BJ (cell line): ENCODE data around the gene KRTAP5-6. TPM values are rescaled to one million over a fixed set of nuclear protein-coding genes. Genes with fewer than 3 reads are reported as not detected.

Experiments
- CTCF ChIA-PET: fragments of 350-600 bp; formaldehyde crosslinking; extraction: SDS; loops from one replicate; lab custom pipeline; 2021; ENCODE audit warnings: antibody characterized with exemption, inconsistent platforms; lab: Yijun Ruan, JAX
- POLR2A ChIA-PET: fragments of 300-600 bp; sonication (Branson Sonifier 250); formaldehyde crosslinking; extraction: SDS; loops from one replicate; lab custom pipeline; 2021; ENCODE audit warnings: antibody characterized with exemption; lab: Charles Lee
- DNase-seq: peaks from one replicate; pipeline ENCODE4 v3.0.0-alpha.2; 2011; ENCODE audit warnings: low read depth
- H3K27me3 ChIP-seq: 2 replicates; pipeline ENCODE4 v1.6.0; 2011; ENCODE audit warnings: low read length; ENCODE audit not compliant: control insufficient read depth, insufficient read depth
- H3K36me3 ChIP-seq: 2 replicates; pipeline ENCODE4 v1.5.1; 2011; ENCODE audit warnings: low read length; ENCODE audit not compliant: control insufficient read depth, insufficient read depth
- H3K4me3 ChIP-seq: 2 replicates; pipeline ENCODE4 v1.5.1; 2011; ENCODE audit warnings: low read depth, mild to moderate bottlenecking, control low read depth, low read length
- polyA plus RNA-seq: library from polyadenylated mRNA; depleted of rRNA; stranded (reverse); fragments of >200 nt; gene quantifications from 2 replicates; pipeline ENCODE4 v1.2.3, GENCODE V29; 2011
- TF ChIP-seq, protein P1 (sequence below): IDR thresholded peaks from 2 replicates; pipeline ENCODE4 v1.5.1; 2011; ENCODE audit warnings: low read depth, mild to moderate bottlenecking, control low read depth, inconsistent platforms, low read length, moderate library complexity; ENCODE audit not compliant: insufficient read depth

The KRTAP5-6 gene
- polyA plus RNA-seq, 1 experiment, result not detected

DNA sequence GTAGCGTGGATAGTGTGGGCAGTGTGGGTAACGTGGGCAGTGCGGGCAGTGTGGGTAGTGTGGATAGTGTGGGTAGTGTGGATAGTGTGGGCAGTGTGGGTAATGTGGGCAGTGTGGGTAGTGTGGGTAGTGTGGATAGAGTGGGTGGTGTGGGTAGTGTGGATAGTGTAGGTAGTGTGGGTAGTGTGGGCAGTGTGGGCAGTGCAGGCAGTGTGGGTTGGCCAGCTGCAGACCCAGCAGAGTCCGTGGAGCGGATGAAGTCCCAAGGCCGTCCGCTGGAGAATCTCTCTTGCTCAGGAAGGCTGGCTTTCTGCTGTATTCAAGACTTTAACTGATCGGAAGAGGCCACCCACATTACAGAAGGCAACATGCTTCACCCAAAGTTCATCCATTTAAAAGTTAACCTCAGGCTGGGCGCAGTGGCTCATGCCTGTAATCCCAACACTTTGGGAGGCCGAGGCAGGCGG is 26.1 kb upstream of the KRTAP5-6 start:
- TF ChIP-seq, protein P1, sequence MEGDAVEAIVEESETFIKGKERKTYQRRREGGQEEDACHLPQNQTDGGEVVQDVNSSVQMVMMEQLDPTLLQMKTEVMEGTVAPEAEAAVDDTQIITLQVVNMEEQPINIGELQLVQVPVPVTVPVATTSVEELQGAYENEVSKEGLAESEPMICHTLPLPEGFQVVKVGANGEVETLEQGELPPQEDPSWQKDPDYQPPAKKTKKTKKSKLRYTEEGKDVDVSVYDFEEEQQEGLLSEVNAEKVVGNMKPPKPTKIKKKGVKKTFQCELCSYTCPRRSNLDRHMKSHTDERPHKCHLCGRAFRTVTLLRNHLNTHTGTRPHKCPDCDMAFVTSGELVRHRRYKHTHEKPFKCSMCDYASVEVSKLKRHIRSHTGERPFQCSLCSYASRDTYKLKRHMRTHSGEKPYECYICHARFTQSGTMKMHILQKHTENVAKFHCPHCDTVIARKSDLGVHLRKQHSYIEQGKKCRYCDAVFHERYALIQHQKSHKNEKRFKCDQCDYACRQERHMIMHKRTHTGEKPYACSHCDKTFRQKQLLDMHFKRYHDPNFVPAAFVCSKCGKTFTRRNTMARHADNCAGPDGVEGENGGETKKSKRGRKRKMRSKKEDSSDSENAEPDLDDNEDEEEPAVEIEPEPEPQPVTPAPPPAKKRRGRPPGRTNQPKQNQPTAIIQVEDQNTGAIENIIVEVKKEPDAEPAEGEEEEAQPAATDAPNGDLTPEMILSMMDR, result no peak
- no peak for DNase-seq
- no peak overlapping the region for H3K4me3 ChIP-seq
- POLR2A ChIA-PET, result no interaction called here
- H3K27me3 ChIP-seq, result peaks cover 30% of the 10 kb centered on the region
- CTCF ChIA-PET, result interaction anchor here (1.6 kb wide), 1 partner anchor 162 kb away, joined by 4 read pairs; no protein-coding TSS in a partner anchor
- H3K36me3 ChIP-seq, result no peaks in the 10 kb centered on the region

DNA sequence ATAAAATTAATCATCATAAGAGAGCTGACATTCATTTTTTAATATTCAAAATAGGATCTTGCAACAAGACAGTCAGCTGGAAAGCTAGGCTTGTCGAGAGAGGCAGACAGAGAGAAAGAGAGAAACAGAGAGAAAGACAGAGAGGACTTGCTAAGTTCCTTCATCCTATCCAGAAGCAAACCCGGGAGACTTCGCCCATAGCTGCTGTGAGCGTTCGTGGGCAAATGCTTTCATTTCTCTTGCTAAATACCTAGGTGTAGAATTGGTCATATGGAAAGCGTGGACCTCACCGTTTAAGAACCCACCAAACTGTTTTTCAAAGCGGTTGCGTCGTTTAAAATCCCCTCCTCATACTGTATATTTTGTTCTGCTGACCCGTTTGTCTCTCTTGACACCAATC is 25.3 kb upstream of the KRTAP5-6 start:
- H3K27me3 ChIP-seq, result peaks cover 31% of the 10 kb centered on the region
- DNase-seq, result no peak
- CTCF ChIA-PET, result interaction anchor here (1.2 to 1.6 kb wide), 2 partner anchors 22 to 161 kb away, joined by 4 read pairs; no protein-coding TSS in a partner anchor

DNA sequence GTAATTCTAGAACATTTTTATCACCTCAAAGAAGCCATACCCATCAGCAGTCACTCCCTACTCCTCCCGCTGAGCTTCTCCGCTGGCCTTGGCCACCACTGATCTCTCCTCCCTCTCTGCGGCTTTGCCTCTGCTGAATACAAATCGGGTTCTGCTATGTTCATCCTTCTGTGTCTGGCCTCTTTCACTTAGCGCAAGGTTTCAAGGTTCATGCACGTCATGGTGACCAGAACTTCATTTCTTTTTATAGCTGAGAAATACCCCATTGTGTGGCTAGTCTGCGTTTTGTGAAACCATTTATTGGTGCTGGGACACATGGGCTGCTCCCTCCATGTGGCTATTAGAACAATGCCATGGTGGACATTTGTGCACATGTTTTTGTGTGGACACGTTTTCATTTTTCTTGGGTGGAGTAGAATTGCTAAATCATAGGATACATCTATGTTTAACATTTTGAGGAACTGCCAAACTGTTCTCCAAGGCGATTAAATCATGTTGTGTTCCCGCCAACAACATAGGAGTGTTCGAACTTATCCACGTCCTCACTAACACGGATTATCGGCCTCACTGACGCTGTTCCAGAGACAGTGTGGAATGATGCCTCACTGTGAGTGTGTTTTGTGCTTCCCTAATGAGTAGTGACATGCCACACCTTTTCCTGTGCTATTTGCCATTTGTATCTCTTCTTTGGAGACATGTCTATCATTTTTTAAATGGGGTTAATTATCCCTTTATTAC is 24.2 kb upstream of the KRTAP5-6 start:
- POLR2A ChIA-PET, result no interaction called here
- Histone ChIP-seq H3K27me3 (peaks cover 33% of the 10 kb centered on the region), H3K4me3 (no peak overlapping the region), H3K36me3 (no peaks in the 10 kb centered on the region)
- DNase-seq, result no peak
- TF ChIP-seq, protein P1, result no peak
- CTCF ChIA-PET, result interaction anchor here (1.2 to 1.8 kb wide), 2 partner anchors 20 to 21 kb away, joined by 4 to 5 read pairs; no protein-coding TSS in a partner anchor

More for the DNA sequence above, 25.3 kb upstream of the KRTAP5-6 start:
- POLR2A ChIA-PET, result no interaction called here
- Histone ChIP-seq H3K4me3 (no peak overlapping the region), H3K36me3 (no peaks in the 10 kb centered on the region)
- TF ChIP-seq, protein P1, result no peak

DNA sequence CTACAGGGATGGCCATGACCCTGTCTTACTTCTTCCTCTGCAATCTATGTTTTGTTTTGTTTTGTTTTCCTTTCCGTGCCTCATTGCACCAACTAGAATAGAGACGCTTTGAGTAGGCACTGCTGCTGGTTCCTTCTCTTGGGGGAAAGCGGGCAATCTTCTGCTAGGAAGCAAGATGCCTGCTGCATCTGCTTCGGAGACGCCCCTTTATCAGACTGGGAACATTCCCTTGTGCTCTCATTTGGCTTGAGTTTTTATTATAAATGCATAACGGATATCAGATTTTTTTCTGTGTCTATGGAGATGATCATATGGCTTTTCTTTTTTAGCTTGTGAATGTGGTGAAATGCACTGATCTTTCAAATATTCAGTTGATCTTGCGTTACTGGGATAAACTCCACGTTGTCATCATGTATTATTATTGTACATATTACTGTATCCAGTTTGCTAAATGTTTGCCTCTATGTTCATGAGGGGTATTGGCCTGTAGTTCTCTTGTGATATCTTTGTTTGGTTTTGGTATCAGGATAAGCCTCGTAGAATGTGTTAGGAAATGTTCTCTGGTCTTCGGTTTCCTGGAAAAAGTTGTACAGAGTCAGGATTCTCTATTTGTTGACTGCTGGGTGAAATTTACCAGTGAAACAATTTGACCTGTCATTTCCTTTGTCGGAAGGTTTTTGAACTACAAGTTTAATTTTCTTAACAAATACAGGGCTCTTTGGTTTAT is 23.4 kb upstream of the KRTAP5-6 start:
- TF ChIP-seq, protein P1, result no peak
- CTCF ChIA-PET, result interaction anchor here (0.6 to 3.4 kb wide), 3 partner anchors 20 to 485 kb away, joined by 3 to 16 read pairs (median 5); no protein-coding TSS in a partner anchor
- POLR2A ChIA-PET, result no interaction called here
- no peak for DNase-seq
- Histone ChIP-seq H3K27me3 (peaks cover 30% of the 10 kb centered on the region), H3K36me3 (no peaks in the 10 kb centered on the region), H3K4me3 (no peak overlapping the region)
